Colonic mucosa (tissue), 4 donors: ENCODE measurements around the gene LDLRAD3. TPM values are rescaled to one million over a fixed set of nuclear protein-coding genes. Genes with fewer than 3 reads are reported as not detected.

Experiments
- DNase-seq: peaks from one replicate; pipeline ENCODE4 v3.0.0-alpha.2; 2020
- H3K27ac ChIP-seq: fragments of 200-600 bp; one replicate; pipeline ENCODE4 v1.8.0; 2021
- H3K27me3 ChIP-seq: fragments of 200-600 bp; one replicate; pipeline ENCODE4 v1.8.0; 2021
- H3K36me3 ChIP-seq: fragments of 200-600 bp; one replicate; pipeline ENCODE4 v1.8.0; 2021
- H3K4me1 ChIP-seq: fragments of 200-600 bp; one replicate; pipeline ENCODE4 v1.8.0; 2021; ENCODE audit warnings: mild to moderate bottlenecking
- H3K4me3 ChIP-seq: fragments of 200-600 bp; one replicate; pipeline ENCODE4 v1.8.0; 2021
- H3K9ac ChIP-seq, 2 donors: one replicate each; pipeline ENCODE4 v1.7.0; 2013; ENCODE audit warnings: control low read depth in 2 of 2, low read depth in 2 of 2, low read length in 2 of 2
- H3K9me3 ChIP-seq: fragments of 200-600 bp; one replicate; pipeline ENCODE4 v1.8.0; 2021
- CTCF ChIP-seq: fragments of 200-600 bp; IDR thresholded peaks from one replicate; pipeline ENCODE4 v1.8.0; 2022; ENCODE audit warnings: antibody characterized with exemption, mild to moderate bottlenecking
- intact Hi-C: fragments of 100-400 bp; cut with DNase I; formaldehyde crosslinking; loops from one replicate; pipeline ENCODE4 v1.14.1; 2022
- total RNA-seq, 2 donors: library from RNA; stranded (reverse); fragmentation: NEBNext Ultra II Directional in 1 of 2; extraction: Animal tissue kit (Norgen Biotek cat#: 25700) in 1 of 2; gene quantifications; one replicate each; pipeline ENCODE4 v1.2.1, GENCODE V29; 2021
- donor health status: healthy.
- donor health status: DM: no; HTN: no; CAD: no.
- donor health status: DM: no; HTN: no; CAD: no.

The LDLRAD3 gene
- total RNA-seq, 2 donors from 2014 or later: 1.9 to 2.9 TPM

GRCh38 chr11:35928688-35929395 lies 15.0 kb upstream of the LDLRAD3 start:
- H3K36me3 ChIP-seq: no peaks in the 10 kb centered on the region
- TF ChIP-seq CTCF: no peak
- intact Hi-C loops: no loop called here
- no peaks in the 10 kb centered on the region for H3K4me1 ChIP-seq
- no peak for DNase-seq
- H3K9me3 ChIP-seq: no peaks in the 10 kb centered on the region
- no peaks in the 10 kb centered on the region for H3K27me3 ChIP-seq
- H3K27ac ChIP-seq: no peak overlapping the region
- no peak overlapping the region for H3K9ac ChIP-seq
- H3K4me3 ChIP-seq: no peak overlapping the region

DNA sequence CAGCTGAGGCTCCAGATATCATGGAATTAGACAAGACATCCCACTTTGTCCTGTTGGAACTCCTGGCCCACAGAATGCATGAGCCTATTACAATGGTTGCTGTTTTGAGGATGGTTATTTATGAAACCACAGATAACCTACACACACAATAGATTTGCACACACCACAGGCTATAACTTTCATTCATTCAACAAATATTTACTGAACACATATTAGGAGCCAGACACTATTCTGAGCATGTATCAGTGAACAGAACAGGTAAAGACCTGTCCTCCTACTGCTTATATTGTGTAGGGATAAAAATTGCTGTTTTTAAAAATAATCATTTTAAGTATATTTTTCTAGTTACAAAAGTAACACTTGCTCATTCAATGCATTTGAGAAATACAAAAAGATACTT lies 13.4 kb upstream of the LDLRAD3 start:
- no peak for TF ChIP-seq CTCF
- Histone ChIP-seq H3K9ac (no peak overlapping the region), H3K27ac (no peak overlapping the region), H3K9me3 (no peaks in the 10 kb centered on the region), H3K4me3 (no peak overlapping the region), H3K4me1 (no peaks in the 10 kb centered on the region), H3K36me3 (no peaks in the 10 kb centered on the region), H3K27me3 (no peaks in the 10 kb centered on the region)
- intact Hi-C loops: no loop called here
- no peak for DNase-seq

GRCh38 chr11:35932121-35932520 lies 11.7 kb upstream of the LDLRAD3 start:
- no peak for DNase-seq
- H3K36me3 ChIP-seq: no peaks in the 10 kb centered on the region
- H3K4me1 ChIP-seq: no peaks in the 10 kb centered on the region
- TF ChIP-seq CTCF: no peak
- no peaks in the 10 kb centered on the region for H3K9me3 ChIP-seq
- H3K9ac ChIP-seq: no peak overlapping the region
- no peak overlapping the region for H3K4me3 ChIP-seq
- no peaks in the 10 kb centered on the region for H3K27me3 ChIP-seq
- H3K27ac ChIP-seq: no peak overlapping the region
- intact Hi-C loops: no loop called here

- intact Hi-C loops: no loop called here
- Histone ChIP-seq H3K4me1 (no peaks in the 10 kb centered on the region), H3K27me3 (no peaks in the 10 kb centered on the region), H3K36me3 (no peaks in the 10 kb centered on the region), H3K27ac (no peak overlapping the region), H3K9ac (no peak overlapping the region), H3K9me3 (no peaks in the 10 kb centered on the region), H3K4me3 (no peak overlapping the region)
- TF ChIP-seq CTCF: no peak
- DNase-seq: no peak
These were observed 11.1 kb upstream of the LDLRAD3 start for GRCh38 chr11:35932681-35933319.

DNA sequence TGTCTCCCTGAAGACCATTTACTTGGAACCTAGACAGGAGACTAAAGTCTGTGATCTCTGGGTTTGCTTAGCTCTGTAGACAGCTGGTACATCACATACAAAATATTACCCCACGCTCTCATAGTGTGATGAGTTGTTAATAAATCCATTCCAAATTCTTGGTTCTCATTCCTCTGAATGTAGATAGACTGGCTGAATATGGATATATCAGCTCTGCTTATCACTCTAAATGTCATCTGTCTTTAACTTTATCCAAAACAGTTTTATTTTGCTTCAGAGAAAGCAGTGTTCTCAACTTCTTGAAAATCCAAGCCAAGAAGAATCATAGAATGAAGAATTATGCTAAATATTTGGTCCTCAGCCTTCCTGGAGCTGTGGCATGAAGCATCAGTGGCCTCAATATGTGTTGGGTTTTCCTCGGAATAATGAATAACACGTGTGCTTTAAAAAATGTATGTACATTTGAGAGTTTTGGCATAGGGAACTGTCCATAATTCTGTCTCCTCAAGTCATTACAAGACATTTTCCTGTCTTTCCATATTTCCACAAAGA lies 10.5 kb upstream of the LDLRAD3 start:
- intact Hi-C loops: no loop called here
- Histone ChIP-seq H3K36me3 (no peaks in the 10 kb centered on the region), H3K4me3 (no peak overlapping the region), H3K9ac (no peak overlapping the region), H3K27ac (no peak overlapping the region), H3K4me1 (no peaks in the 10 kb centered on the region), H3K9me3 (no peaks in the 10 kb centered on the region), H3K27me3 (no peaks in the 10 kb centered on the region)
- no peak for DNase-seq
- TF ChIP-seq CTCF: no peak
